Measurements from ENCODE around the gene MACROD2.

MACROD2 gene

DNA sequence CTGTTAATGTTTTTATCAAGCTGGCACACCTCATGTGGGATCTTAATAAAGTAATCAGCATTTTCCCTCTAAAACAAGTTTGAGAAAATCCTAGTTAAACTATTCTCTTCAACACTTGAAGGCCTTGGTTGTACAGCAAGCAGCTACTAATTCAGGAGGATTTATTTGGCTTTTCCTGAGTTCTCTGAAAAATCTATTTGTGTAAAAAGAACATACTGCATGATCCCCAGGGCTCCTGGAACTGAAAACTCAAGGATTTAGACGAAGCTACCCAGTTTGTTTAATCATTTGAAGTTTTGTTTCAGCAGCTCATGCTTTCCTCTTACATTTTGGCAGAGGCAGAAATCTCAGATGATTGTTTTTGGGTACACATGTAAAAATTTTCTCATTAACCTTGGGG lies 651.7 kb downstream of the MACROD2 start:
- DNase-seq (ENCODE audit: low spot score), result no peak

DNA sequence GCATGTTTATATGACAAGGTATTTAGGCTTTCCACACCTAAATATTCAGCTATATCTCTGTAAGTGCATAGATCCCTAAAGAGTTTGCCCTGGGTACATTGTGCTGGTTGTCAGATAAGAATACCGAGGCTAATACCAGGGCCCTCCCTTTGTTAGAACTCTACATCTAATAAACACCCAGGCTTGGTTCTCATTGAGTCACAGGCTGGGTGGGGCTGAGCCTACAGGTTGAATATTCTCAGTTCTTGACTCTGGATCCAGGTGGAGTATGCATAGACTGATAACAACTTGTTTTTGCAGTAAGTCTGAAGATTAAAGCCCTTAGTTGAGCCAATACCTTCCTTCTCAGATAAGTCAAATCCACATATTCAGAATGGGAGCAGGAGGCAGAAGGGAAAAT lies 654.3 kb downstream of the MACROD2 start:
- DNase-seq (ENCODE audit: low spot score), result no peak

DNA sequence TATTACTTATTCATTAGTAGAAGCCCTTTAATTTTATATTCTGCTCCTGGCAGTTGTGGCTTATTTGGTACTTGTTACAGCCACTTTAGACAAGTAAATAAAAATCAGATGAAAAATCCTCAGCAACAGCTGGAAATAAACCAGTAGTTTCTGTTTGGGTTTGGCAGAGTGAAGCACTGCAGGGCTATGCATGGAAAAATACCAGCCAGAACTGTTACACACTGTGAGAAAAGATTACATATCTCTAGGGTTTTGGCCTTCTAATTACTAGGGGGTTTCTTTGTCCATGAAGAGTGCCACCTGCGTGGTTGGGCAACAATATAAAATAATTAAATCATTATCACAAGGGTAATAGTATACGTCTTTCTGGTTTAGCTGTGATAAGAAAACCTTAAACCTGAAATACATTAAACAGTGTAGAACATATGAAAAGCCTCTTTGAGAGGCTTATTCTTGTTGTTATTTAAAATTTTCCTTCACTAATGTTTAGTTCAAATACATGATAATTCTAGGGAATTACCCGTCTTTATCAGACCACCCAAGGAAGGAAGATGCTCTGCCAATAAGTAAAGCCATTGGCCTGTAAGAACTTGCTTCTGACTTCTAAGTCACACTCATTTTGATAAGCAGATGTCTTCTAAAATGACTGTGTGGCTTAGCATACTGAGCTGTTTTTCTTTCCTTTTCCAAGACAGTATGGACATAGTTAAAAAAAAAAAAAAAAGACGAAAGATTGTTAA lies 662.1 kb downstream of the MACROD2 start:
- no peak for DNase-seq (ENCODE audit: low spot score)

DNA sequence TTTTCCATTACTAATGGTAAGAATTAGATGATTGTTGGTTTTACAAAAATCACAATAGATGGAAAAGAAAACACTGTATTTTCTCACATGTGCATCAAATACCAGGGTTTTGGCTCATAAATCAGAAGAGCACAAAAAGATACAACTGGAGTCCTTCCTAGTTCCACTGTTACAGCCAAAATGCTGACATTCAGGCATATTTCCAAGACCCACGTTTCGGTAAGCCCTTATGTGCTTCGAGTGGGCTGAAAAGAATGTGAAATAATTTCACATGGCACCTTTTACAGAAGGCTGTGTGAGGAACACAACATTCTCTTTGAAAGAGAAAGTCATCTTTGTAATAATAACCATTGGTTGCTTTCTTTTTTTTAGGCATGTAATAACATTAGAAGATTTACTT lies 668.8 kb downstream of the MACROD2 start:
- DNase-seq (ENCODE audit: low spot score), result no peak

DNA sequence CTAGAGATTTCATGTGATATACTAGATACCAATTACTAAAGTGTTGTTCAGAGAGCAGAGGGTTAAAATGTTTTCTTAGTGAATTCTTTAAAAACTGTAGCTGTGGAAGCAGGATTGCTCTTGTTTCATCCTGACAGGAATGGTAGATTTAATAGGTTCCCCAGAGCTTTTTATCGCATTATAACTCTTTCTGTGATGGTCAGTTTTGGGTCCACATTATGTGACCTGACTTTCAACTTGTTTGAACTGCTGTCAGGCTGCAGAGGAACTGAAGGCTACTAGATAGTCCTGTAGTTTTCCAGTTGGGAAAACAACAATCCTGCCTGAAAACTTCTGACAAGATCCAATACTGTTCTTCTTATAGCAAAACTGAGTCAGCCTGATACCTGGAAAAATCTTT lies 671.4 kb downstream of the MACROD2 start:
- DNase-seq (ENCODE audit: low spot score), result no peak

DNA sequence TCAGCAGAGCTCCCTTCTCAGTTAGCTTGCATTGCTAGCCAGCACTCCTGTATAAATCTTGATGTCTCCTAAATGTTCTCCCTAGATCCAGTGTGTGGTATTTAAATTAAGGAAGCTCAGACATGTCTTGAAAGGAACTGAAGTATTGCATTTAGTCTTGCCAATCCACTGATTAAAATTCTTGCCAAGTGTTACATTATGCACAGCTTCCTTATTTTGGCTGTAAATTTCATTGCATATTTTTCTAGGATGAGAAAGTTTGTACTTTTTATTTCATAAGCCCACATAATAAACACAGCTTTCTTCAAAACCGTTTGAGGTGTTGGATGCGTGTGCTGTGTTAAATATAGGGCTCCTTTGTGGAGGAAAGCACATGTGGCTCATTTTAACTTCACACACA lies 671.9 kb downstream of the MACROD2 start:
- DNase-seq (ENCODE audit: low spot score), result no peak

DNA sequence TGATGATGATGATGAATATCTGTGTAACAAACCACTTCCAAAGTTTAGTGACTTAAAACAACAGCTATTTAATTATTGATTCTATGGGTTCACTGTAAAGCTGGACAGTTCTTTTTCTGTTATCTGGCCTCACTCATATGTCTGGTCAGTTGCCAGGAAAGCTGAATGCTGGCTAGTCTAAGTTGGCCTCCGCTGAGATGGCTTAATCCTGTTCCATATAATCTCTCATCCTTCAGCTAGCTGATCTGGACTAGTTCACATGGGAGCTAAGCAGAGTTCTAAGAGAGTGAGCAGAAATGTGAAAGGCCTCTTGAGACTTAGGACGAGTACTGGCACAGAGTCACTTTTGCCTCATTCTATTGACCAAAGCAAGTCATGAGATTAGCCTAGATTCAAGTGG lies 676.8 kb downstream of the MACROD2 start:
- DNase-seq (ENCODE audit: low spot score), result no peak

DNA sequence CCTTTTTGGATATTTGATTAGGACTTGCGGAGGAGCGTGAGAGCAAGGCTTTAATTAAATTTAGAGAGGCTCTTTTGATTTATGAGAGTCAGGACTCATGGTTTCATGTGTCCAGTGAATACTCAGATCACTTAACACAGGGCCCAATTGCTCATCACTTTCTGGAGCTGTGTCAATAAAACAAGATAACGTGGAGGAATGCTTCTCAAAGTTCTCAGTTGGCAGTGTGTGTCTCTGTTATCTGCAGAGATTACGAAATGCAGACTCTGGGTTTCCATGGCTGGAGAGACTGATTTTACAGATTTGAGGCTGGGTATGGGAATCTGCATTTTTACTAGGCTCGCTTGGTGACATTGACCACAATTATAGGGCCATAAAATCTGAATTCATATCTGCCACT lies 677.8 kb downstream of the MACROD2 start:
- DNase-seq (ENCODE audit: low spot score), result no peak

DNA sequence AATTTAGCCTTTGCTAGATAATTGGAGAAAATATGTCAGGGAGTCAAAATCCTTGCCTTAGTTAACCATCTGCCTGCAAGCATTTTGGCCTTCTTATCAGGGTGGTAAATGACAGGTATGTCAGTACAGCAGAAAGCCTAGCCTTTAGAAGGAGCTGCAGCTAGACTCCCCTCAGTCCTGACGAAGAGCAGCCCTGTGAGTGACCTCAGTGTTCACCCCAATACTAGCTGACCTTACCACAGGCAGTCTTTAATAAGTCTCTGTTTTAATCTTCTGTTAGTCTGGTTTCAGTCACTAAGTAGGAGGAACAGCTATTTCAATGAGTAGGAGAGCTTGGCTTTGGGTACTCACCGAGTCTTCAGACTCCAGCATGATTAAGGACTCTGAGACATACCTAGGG lies 682.1 kb downstream of the MACROD2 start:
- DNase-seq (ENCODE audit: low spot score), result no peak

DNA sequence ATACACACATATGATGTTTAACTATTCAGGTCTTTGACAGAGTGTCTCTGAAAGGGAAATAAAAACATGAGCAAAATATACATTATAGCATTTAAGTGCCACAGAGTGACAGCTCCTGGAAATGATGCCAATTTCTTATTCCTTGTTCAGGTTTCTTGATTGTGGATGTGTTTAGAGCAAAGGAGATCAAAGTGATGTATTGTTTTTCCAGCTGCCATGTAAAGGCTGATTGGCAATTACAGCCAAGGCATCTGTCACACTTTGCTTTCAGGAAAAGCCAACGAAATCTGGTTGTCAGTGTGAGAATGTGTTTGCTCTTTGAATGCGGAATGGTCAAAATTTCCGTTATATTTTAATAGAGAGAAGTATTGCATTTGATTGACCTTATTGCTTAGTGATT lies 689.9 kb downstream of the MACROD2 start:
- no peak for DNase-seq (ENCODE audit: low spot score)

DNA sequence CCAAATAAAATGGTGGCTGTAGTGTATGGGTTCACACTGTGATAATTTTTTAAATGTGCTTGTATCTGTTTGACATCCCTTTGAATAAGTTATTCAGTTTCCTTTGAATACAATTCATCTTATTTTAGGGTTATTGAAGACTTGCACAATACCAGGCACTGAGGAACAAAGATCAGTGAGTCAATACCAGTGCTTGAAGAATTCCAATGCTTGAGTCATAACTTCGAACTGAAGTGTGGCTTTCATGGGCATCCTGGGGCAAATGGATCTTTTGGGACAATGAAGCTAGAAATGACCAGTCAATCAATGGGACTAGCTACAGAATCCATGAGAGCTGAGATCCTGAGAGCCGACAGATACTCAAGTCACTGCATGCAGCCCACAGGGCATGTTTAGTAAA lies 692.0 kb downstream of the MACROD2 start:
- DNase-seq (ENCODE audit: low spot score), result no peak

DNA sequence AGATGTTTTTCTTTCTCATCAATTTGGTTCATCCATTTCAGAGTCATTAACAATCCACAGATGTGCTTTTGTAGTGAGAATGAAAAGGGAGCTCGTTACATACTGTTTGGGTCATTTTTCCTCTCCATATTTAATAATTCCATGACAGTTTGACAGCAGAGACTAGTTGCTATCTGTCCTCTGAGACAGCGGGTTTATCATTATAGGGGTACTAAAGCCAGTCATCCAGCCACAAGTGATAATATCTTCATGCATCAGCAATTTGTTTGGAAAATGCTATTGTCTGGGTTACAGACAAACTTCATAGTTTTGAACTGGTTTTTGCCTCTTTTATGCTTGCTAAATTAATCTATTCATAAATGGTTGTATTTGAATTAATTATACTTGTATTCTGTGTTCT lies 692.7 kb downstream of the MACROD2 start:
- DNase-seq (ENCODE audit: low spot score), result no peak

DNA sequence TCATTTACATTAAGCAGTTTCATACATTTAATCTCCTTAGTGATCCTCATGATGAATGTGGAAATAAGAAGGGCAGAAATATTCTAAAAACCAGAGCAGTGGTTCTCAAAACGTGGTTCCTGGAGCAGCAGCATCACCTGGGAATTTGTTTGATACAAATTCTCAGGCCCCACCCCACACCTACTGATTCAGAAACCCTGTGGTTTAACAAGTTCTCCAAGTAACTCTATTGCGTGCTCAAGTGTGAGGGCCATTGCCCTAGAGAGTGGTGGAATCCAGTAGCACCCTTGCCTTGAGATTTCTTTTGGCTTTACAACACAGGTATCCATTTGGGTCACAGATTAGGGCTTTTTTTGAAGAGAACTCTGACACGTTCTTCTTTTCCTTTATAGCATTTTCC lies 696.7 kb downstream of the MACROD2 start:
- no peak for DNase-seq (ENCODE audit: low spot score)

DNA sequence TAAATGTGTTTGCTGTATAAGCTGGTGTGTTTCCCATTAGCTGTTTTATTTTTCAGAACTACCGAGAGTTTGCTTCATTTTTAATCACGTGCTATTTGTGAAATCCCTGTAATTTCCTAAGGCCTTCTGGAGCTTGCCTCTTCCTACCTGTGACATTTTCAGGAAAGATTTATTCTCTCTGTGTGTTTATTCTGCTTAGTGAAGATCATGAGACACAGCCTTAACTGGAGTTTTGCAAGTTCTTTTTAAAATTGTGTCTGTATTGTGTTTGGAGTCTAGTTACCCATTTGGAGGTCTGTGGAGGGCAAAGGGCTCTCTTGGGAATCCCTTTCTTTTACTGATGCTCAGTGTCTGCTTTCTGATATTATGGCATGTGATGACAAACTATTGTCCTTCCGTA lies 701.2 kb downstream of the MACROD2 start:
- DNase-seq (ENCODE audit: low spot score), result no peak

DNA sequence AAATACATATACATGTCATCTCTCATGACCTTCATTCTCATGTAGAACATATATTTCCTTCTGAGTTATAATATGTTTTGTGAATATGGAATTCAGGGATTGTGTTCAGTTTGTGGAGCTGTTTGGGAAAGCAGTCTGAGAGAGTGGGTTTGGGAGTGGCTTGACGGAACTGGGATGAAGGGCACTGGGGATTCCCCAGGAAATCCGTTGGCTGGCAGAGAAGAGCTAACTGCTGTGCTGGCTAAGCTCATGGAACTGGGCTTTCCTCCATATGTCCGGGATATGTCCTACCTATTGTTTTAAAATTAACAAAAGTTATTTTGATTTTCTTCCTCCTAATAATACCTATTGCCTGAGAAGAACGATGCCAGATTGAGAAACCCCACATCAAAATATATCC lies 701.6 kb downstream of the MACROD2 start:
- DNase-seq (ENCODE audit: low spot score), result no peak

DNA sequence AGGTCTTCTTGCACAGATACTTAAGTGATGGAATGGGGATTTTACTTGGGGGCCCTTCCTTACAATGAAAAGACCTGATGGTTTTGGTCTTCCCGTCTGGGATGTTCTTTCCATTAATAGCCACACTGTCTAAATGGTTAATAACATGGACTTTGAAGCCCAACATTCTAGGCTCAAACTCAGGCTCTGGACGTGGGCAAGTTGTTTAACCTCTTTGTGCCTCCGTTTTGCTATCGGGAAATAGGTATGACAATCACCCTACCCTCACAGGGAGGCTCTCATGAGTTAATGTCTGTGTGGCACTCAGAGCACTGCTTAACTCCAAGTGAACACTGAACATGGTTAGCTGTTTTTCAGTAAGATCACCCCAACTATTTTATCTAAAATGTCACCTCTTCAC lies 702.8 kb downstream of the MACROD2 start:
- DNase-seq (ENCODE audit: low spot score), result no peak

DNA sequence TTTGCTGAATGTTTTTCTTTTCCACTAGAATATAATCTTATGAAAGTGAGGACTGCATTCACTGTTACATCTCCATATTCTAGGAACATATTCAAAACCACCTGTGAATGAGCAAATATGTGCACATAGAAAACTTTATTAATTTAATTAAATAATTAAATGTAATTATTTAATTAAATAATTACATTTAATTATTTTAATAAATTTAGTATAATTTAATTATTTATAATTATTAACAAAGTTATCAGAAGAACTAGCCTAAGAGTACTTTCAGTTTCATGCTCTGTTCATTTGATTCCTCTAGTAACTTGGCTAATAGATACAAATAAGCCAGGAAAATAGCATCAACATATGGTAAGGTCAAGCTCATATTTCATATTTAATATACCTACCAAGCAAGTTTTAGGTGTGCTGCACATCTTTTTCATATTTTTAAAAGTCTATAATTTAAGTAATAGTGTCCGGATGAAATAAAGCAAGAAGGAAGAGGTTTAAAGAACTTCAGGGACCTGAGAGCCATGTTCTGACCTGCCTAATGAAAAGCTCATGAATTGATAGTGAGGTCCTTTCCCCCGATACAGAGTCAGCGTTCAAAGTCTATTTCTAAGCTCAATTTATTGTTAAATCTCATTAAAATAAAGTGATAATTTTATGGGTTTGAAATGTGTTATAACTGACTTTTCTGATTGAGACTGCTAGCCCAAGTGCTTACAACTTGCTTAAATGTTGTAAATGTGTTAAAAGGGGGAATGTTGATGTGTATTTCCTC lies 703.5 kb downstream of the MACROD2 start:
- no peak for DNase-seq (ENCODE audit: low spot score)

DNA sequence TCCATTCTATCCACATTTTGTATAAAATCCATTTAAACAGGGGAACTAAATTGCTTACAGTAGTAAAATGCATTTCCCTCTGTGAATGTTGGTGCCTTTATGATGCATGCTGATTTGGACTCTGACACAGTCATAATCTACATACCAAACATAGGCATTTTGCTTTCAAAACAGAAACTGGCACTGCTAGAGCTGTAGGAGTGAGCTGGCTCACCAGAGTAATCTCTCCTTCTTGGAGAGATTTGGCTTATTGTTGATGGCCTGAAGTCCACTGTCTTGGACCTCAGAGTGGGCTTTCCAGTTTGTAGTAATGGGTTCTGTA lies 705.3 kb downstream of the MACROD2 start:
- DNase-seq (ENCODE audit: low spot score), result no peak

DNA sequence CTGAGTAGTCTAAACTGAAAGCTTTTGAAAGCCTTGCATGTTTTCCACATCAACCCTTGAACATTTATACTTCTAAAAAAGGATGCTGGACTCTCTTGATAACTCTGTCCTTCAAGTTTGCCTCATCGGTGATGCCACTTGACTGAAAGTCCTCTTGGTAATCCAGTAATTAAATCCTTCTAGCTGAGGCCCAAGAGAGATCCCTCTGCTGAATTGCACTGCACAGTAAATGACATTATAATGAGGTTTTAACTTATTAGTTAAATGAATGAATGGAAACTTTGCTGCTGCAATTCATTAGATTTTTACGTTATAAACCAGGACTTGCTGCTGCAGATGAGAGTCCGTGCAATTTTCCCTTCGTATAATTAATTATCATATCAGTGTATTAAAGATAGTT lies 706.0 kb downstream of the MACROD2 start:
- no peak for DNase-seq (ENCODE audit: low spot score)

DNA sequence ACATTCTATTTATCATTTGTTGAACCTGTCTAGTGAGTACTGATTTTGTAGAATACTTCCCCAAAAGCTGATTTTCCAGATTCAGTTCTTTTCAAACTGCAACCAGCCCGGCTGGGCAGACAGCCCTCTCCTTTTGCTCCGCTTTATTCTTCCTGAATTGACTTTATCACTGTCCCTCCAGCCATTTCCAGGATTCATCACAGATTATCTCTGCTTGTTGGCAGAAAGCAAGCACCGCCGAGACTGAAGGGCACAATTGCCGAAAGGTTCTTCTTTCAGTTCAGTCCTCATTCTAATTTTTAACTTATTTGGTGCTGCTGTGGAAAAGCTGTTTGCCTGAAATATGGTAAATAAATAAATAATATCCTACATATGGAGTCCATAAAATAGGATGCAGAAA lies 711.2 kb downstream of the MACROD2 start:
- no peak for DNase-seq (ENCODE audit: low spot score)

DNA sequence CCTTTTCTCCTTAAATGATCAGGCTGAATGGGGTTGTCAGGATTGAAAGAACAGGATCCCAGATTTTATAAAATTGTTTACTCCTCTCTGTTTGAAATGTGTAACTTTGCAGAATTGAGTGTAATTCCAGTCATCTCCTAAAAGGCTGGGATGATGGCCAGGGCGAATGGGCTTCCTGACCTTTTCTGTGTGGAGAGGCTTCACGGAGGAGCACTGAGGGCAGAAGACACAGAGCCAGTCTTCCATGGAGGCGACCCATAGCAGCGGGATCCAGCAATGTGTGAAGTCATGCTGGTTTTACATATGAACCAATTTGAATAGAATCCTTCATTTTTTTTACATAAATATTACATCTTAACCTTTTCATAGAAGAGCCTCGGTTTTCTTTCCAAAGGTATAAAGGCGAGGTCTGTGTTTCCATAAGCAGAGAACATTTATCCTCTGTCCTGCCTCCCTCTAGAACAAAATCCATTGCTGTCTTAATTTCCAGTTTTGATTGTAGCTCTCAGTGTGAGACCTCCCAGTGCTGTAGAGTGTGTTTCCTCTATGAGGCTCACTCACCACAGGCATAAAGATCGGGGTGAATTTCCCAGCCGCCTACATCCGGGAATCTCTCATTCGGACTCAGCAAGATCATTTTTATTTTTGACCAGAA lies 711.8 kb downstream of the MACROD2 start:
- no peak for DNase-seq (ENCODE audit: low spot score)

DNA sequence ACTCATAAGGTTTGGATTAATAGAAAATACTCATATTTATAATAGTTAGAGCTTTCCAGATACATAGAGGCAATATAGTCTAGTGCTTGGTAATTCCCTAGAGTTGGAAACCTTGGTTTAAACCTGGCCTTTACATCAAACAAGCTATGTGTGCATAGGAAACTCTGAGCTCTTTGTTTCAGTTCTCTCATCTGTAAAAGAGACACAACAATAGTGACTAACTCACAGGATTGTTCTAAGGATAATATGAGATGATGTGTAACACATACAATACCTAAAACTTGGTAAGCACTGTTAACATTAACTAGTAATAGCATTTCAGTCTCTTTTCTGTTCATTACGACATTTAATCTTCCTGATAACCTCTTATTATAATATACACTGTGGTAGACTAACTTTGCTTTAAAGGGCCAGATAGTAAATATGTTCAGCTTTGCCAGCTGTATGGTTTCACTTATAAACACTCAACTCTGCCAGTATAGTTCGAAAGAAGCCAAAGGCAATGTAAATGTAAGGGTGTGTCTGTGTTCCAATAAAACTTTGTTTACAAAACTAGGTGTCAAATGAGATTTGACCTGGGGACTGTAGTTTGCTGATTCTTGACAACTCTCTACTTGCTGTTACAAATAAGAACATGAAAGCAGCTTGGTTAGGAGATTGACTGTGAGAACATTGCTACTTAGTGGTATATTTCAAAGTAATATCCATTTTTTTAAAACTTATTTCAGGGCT lies 712.7 kb downstream of the MACROD2 start:
- DNase-seq (ENCODE audit: low spot score), result no peak

DNA sequence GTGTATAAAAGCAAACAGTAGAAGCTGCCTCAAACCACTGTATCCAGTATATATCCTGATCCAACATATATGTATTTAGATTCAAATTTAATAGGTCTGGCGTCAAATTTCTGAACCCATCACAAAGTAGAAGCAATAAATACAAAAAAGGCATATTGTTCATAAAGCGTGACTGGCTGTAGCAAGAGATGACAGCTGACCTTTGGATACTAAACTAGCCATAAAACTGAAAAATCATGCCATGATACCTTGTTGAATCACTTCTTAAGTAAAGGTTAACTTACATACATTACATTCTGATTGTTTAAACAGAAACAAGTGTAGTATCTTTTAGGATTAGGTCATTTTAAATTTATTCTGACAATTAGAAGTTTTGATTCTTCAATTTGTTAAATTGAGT lies 714.1 kb downstream of the MACROD2 start:
- no peak for DNase-seq (ENCODE audit: low spot score)
